Neural crest cell (in vitro differentiated cells): Measurements from ENCODE around the gene ZCCHC24. TPM values are rescaled to one million over a fixed set of nuclear protein-coding genes. Genes with fewer than 3 reads are reported as not detected.

Source experiments
- DNase-seq: peaks from one replicate; pipeline ENCODE4 v3.0.0; 2021; ENCODE audit warnings: low read depth, mixed read lengths, low spot score
- H3K27ac Mint-ChIP-seq: one replicate; pipeline ENCODE4 v1.8.0; 2021; ENCODE audit warnings: mild to moderate bottlenecking, mixed read lengths; ENCODE audit not compliant: unreplicated experiment
- H3K27me3 Mint-ChIP-seq: 2 replicates; pipeline ENCODE4 v1.8.0; 2021; ENCODE audit warnings: low read depth, mild to moderate bottlenecking, mixed read lengths
- H3K36me3 Mint-ChIP-seq: 2 replicates; pipeline ENCODE4 v1.8.0; 2021; ENCODE audit warnings: low read depth, mild to moderate bottlenecking, mixed read lengths
- H3K4me1 Mint-ChIP-seq: 2 replicates; pipeline ENCODE4 v1.8.0; 2021; ENCODE audit warnings: mixed read lengths
- H3K4me3 Mint-ChIP-seq: one replicate; pipeline ENCODE4 v1.8.0; 2021; ENCODE audit warnings: mild to moderate bottlenecking, mixed read lengths
- H3K9me3 Mint-ChIP-seq: 2 replicates; pipeline ENCODE4 v1.8.0; 2021; ENCODE audit warnings: mixed read lengths
- total RNA-seq: library from RNA; stranded (reverse); gene quantifications from 2 replicates; pipeline ENCODE4 v1.2.1, GENCODE V29; 2021
- TF ChIP-seq, protein P1 (sequence below): fragments of 200-600 bp; sonication (generic); conservative IDR thresholded peaks from 2 replicates; pipeline ENCODE4 v1.5.0; 2021; ENCODE audit warnings: antibody characterized with exemption, mild to moderate bottlenecking

ZCCHC24 gene
- total RNA-seq, 1 donor from 2014 or later, result 26.5 TPM

DNA sequence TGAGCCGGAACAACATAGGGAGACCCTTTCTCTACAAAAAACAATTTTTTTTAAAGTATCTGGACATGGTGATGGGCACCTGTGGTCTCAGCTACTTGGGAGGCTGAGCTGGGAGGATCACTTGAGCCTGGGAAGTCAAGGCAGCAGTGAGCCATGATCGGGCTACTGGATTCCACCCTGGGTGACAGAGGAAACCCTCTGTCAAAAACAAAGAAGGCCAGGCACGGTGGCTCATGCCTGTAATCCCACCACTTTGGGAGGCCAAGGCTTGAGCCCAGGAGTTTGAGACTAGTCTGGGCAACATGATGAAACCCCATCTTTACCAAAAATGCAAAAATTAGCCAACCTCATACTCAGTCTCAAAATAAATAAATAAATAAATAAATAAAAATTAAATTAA, 19.9 kb upstream of the ZCCHC24 start:
- Mint-ChIP-seq H3K9me3 (no peaks in the 10 kb centered on the region), H3K36me3 (no peaks in the 10 kb centered on the region), H3K27me3 (no peaks in the 10 kb centered on the region), H3K4me3 (no peak overlapping the region), H3K4me1 (no peaks in the 10 kb centered on the region), H3K27ac (no peak overlapping the region)
- TF ChIP-seq, protein P1, sequence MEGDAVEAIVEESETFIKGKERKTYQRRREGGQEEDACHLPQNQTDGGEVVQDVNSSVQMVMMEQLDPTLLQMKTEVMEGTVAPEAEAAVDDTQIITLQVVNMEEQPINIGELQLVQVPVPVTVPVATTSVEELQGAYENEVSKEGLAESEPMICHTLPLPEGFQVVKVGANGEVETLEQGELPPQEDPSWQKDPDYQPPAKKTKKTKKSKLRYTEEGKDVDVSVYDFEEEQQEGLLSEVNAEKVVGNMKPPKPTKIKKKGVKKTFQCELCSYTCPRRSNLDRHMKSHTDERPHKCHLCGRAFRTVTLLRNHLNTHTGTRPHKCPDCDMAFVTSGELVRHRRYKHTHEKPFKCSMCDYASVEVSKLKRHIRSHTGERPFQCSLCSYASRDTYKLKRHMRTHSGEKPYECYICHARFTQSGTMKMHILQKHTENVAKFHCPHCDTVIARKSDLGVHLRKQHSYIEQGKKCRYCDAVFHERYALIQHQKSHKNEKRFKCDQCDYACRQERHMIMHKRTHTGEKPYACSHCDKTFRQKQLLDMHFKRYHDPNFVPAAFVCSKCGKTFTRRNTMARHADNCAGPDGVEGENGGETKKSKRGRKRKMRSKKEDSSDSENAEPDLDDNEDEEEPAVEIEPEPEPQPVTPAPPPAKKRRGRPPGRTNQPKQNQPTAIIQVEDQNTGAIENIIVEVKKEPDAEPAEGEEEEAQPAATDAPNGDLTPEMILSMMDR, result no peak
- DNase-seq, result no peak

DNA sequence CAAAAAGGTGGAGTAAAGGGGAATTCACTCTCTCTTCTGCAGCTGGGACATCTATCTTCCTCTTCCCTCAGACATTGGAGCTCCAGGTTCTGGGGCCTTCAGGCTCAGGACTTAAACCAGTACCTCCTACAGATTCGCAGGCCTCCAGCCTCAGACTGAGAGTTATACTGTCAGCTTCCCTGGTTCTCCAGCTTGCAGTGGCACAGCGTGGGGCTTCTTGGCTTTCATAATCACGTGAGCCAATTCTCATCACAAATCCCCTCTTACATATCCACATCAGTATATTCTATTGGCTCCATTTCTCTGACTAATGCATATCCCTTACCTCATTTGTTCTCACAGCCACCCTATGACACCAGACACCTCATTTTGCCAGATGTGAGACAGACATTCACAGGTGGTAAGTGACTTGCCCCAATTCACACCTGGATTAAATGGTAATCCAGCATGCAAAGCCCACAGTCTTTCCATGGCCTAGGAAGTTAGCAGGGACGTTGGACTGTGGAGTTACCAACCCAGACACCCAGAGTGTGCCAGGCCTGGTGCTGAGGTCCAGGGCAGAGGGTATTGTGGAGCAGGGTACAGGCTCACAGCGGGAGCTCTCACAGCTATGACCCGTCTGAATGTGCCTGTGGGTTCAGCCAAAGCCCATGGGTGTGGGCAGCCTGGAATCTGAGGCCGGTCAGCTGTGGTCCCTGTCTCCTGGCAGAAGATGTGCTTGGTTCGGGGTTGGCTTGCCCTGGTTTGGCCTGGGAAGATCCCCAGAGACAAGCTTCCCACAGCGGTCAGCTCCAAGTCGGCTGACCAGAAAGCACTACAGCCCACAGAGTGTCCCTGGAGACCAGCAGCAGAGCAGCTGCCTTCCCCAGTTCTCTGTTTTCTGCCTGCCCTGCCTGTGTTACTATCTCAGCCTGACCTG, 18.4 kb upstream of the ZCCHC24 start:
- no peaks in the 10 kb centered on the region for H3K36me3 Mint-ChIP-seq
- H3K27ac Mint-ChIP-seq, result peak overlapping the region; percentile 45
- no peak for DNase-seq
- H3K4me1 Mint-ChIP-seq, result no peaks in the 10 kb centered on the region
- TF ChIP-seq, protein P1, result no peak
- H3K9me3 Mint-ChIP-seq, result no peaks in the 10 kb centered on the region
- no peaks in the 10 kb centered on the region for H3K27me3 Mint-ChIP-seq
- no peak overlapping the region for H3K4me3 Mint-ChIP-seq

DNA sequence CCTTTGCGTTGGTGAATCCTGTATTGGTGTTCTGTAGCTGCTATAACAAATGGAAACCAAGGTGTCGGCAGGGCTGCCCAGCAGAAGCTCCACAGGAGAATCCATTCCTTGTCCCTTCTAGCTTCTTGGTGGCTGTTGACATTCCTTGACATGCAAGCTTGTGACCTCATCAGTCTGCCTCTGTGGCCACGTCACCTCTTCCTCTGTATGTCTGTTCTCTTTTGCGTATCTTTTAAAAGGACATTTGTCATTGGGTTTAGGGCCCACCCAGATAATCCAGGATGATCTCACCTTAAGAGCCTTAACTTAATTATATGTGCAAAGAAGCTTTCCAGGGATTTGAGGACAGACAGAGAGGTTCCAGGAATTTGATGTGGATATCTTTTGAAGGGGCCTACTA, 15.3 kb upstream of the ZCCHC24 start:
- Mint-ChIP-seq H3K4me3 (no peak overlapping the region), H3K27ac (no peak overlapping the region), H3K9me3 (no peaks in the 10 kb centered on the region)

DNA sequence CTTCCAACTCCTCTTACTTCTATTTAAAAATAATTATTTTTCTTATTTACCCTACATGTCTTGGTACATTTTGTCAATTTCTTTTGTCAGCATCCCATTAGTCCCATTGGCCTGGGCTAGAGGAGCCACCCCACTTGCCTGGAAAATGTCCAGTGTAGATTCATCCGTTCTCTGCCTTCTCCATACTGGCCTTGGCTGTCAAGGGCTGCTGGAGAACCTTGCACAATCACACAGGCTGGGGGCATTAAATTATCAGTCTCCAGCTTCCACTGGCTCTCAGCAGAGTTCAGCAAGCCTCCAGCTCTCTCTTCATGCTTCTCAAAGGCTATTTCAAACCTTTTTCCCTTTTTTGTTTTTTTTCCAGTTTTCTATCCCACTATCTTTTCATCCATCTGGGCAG, 13.8 kb upstream of the ZCCHC24 start:
- H3K4me1 Mint-ChIP-seq, result peaks cover 5% of the 10 kb centered on the region
- DNase-seq, result no peak
- H3K27ac Mint-ChIP-seq, result no peak overlapping the region
- no peaks in the 10 kb centered on the region for H3K36me3 Mint-ChIP-seq
- no peak overlapping the region for H3K4me3 Mint-ChIP-seq
- no peaks in the 10 kb centered on the region for H3K27me3 Mint-ChIP-seq
- no peaks in the 10 kb centered on the region for H3K9me3 Mint-ChIP-seq
- TF ChIP-seq, protein P1, result no peak

More for the DNA sequence above, 15.3 kb upstream of the ZCCHC24 start:
- Mint-ChIP-seq H3K4me1 (peaks cover 4% of the 10 kb centered on the region), H3K27me3 (no peaks in the 10 kb centered on the region), H3K36me3 (no peaks in the 10 kb centered on the region)
- TF ChIP-seq, protein P1, result no peak
- no peak for DNase-seq

DNA sequence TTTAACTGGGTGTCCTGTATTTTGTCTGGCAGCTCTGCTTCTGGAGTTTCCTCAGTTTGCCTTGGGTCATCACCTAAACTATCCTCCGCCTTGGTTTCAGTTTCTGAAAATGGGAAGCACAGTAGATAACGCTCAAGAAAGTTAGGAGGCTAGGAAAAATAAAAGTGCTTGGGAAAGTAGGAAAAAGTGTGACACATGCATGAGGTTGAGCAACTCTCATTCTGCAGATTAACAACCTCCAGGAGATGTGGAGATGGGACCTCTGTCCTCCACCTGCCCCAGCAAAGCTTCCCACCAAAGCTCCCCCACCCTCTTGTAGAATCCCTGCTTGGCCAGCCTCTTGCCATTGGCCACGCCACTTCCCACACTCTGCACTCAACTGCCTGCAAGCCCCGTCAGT, 13.1 kb upstream of the ZCCHC24 start:
- TF ChIP-seq, protein P1, result no peak
- Mint-ChIP-seq H3K4me3 (no peak overlapping the region), H3K36me3 (no peaks in the 10 kb centered on the region)

More for the DNA sequence above, 13.1 kb upstream of the ZCCHC24 start:
- H3K27ac Mint-ChIP-seq, result no peak overlapping the region
- H3K9me3 Mint-ChIP-seq, result no peaks in the 10 kb centered on the region
- no peak for DNase-seq
- peaks cover 5% of the 10 kb centered on the region for H3K4me1 Mint-ChIP-seq
- no peaks in the 10 kb centered on the region for H3K27me3 Mint-ChIP-seq
